Dermis microvascular lymphatic vessel endothelial cell (primary cell): ENCODE data around the gene MYLK4. TPM values are rescaled to one million over a fixed set of nuclear protein-coding genes. Genes with fewer than 3 reads are reported as not detected.

Experiments used
- DNase-seq, 2 donors: peaks; one replicate each; pipeline versions ENCODE4 v3.0.0 to v3.0.0-alpha.2; 2010; ENCODE audit warnings: low read depth in 2 of 2
- total RNA-seq: library from RNA; depleted of rRNA; stranded (reverse); fragments of >200 nt; gene quantifications from 2 replicates; pipeline ENCODE4 v1.2.1, GENCODE V29; 2014

Gene MYLK4
- total RNA-seq, 1 donor from 2014 or later: 0.39 TPM

DNA sequence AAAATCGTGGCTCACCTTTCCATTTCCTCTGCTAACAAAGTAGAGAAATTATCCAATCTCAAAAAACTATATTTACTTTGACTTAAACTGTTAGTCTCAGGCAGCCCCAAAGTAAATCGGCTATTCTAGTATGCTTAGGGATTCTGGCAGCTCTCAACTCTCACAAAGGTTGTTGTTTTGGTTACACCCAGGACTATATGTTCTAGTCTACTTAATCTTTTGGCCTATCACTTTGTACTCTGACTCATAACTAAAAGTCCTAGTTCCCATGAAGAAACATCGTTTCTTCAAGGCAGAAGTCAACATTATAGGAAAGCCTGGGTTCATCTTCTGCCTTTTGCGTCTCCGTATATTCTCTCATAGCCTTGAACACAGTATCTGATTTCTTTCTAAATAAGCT lies 42.3 kb downstream of the MYLK4 start:
- no peak for DNase-seq

DNA sequence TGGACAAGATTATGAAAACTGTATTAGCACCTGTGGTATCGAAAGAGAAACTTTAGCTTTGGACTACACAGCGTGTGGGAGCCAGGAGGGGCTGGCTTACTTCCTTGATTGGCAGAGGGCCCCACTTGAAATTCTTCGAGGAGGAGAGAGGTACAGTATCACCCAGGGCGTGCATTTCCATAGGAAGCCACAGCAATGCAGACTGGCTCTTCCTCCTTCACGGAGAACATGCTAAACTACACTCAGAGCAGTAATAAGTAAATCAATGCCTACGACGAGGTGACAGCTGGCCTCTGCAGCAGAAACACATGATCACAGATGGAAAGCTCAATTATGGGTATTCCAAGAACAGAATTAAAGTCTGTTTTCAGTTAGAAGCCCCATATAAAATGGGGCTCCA lies 44.2 kb downstream of the MYLK4 start:
- DNase-seq: no peak

DNA sequence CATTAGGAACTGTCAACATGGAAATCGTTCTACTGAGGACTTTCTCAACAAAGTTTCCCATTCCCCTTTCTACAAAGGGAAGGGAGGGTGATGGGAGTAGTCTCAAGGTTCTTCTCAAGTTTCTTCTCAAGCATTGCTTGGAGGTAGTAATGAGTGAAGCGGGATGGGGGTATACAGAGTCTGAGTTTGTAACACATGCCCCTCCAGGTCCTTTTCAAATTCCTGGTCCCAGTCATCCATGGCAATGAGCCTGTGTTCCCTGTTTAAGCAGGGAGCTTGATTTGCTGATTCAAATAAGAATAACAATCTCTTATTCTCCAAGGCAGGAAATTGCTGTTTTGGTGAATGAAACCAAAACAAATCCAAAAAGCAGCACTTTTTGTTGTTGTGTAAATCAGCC lies 45.5 kb downstream of the MYLK4 start:
- no peak for DNase-seq

DNA sequence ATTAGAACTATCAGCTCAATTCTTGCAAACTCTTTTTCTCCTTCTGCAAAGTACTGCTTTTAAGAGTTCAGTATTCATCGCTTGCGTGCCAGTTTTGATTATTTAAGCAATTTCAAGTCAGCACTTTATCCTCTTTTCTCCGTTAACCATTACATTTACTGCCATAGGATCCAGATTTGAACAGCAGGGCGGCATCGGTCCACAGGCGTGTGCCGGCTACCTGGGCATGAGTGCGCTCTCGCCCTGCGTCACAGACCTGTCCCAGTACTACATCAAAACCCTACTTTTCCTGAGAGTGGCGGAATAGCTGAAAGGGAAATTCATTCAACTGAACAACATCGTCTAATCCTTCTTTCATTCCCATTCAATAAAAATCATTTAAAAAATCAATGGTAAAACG lies 53.4 kb downstream of the MYLK4 start:
- DNase-seq: no peak

DNA sequence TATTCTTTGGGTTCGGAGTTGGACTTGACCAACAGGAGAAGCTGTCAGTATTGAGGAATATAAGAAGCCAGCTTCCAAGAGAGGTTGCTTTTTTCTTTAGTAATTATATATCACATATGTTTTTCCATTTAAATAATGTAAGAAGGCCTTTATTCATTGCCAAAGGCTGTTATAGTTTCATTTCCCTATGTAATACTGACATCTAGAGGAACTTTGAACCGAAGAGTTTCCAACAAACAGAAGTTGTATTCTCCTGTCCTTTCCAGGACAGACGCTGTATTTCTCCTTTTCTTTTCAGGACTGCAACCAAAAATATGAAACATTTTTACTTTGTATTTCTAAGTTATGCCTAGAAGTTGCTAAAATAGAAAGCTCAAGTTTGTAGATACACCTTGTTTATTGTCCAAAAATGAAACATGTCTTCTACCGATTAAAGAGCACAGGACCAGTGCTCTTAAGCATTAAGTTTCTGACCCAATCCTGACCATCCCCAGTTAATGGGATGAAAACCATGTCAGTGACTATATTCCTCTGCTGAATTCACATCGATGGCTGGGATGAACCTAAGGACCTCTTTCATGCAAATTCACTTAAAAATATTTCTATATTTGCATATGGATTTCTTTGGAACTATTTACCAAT lies 55.1 kb downstream of the MYLK4 start:
- peak; percentile 17 to 47 for DNase-seq

DNA sequence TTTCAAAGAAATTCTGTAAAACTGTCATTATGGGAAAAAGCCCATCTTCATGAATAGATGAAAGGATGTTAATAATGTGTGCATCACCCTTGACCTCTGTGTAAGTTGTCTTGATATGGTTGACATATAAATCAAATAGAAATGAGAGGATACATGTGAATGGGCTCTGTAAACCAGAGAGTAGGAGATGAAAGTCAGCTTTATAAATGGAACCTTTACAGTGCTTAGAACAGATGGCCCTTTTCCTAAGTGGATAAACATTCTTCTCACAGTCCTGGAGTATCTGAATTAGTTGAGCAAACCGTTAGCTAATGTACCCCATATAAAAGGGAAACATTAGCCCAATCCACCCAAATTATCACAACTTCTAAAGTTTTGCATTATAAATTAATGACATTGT lies 57.5 kb downstream of the MYLK4 start:
- DNase-seq: no peak

DNA sequence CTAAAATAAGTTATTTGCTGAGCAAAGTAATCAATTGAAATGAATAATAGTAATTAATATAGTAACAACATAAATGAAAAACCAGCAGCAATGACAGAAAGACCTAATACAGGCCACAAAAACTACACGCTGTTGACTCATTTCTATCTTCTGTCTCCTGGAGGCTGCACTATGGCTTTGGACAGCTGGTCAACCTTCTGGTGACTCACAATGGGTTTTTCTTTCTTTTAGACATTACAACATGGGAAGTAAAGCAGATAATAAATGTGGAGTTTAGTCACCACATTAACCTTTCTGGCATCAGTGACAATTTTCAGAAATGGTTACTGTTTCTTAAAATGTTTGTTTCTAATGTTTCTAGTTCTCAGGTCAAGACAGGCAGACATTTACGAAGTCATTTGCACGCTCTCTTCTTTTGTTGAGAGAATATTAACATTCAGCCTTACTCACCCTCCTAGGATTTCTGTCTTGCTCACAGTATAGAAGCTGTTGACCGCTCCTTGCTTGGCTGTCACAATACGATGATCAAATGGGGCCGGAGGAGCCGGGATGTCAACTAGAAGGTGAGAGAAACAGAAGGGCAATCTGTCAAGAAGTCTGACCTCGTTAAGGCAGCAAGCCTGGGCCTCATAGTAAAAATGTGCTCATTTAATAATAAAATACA lies 62.2 kb downstream of the MYLK4 start:
- peak in 1 of 2 donors; percentile 39 for DNase-seq

DNA sequence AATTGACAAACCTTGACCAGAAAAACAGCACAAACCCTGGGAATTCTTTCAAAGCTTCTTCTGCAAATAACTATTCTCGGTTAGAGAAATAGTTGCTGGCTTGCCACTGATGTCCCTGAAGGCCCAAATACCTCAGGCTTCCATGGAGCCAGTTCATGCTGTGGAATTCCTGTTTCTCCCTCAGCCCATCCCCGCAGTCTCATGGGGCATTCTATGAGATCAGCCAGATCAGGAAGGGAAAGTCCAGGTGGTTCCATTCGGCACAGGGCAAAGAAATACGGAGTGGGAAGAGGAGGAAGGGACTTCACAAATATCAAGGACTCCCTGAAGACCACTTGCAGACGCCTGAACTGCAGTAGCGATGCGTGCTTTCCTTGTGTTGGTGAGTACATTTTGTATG lies 63.3 kb downstream of the MYLK4 start:
- no peak for DNase-seq

DNA sequence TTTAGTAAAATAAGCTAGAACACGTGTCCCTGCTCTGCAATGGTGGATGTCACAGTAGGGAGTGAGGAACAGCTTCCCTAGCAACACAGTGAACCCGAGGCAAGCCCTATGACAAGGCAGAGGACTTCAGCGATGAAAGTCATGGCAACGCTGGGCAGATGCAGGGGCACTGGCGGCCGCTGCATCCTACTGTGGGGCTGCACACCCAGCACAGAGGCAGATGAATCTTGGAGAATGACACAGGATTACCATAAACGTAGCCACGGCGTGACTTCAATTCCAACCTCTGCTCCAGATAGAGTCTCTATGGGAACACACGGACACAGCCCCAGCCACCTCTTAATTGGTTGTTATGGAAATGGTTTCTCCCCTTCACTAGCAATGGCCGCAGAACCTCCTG lies 64.2 kb downstream of the MYLK4 start:
- no peak for DNase-seq

DNA sequence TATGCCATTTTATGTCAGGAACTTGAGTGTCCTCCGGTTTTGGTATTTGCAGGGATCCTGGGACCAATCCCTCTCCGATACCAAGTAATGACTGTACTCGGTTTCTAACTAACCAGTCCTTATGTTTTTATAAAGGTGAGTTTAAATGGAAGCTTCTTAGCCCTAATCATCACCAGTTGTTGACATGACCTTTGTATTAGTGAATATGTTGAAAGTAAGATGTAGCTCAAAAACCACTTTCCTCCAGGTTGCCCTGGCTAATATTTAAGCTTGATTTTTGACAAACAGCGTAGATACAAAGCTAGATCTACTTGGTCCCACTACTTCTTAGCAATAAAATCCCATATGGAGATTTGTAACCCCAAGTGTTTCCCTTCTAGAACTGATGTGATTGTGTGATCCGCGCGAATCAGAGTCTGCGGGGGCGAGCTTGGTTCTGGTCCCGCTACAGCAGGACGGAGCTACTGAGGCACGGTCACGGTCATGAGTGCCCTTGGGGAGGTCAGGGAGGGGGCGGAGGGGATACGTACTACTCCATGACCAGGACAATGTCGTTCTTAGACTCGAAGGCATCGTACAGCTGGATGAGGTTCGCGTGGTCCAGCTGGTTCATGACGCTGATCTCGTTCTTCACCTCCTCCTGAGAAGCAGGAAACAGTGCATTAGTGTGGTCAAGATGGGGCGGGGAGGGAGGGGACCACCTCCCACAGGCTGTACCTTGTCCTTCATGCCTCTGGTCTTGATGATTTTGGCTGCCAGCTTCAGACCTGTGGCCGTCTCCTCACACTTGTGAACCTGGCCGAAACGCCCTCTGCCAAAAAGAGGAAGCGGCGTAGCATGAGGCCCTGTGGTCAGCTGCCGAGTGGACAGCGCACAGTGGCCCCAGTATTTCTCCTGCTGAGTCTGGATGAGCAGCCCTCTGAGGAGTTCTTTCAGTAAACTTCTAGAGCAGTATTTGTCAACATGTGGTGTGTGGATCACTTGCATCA lies 65.7 kb downstream of the MYLK4 start:
- DNase-seq: no peak

DNA sequence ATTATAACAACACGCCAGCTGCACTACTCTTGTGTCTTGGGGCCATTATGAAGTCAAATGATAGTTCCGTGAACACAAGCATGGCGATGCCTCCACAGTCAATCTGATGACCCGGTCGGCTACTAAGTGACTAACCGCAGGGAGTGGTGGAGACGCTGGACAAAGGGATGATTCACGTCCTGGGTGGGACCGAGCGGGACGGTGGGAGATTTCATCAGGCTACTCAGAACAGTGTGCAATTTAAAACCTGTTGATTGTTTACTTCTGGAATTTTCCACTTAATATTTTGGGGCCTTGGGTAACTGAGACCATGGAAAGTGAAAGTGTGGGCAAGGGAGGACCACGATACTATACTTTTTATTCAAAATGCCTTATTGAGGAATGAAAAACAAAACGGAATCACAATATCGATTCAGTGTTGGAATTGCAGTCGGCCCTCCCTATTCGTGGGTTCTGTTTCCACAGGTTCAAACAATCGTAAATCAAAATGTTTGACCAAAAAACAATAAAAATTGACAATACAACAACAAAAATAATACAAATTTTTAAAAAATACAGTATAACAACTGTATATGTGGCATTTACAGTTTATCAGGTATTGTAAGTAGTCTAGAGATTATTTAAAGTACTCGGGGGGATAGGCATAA lies 66.5 kb downstream of the MYLK4 start:
- peak in 1 of 2 donors; percentile 36 for DNase-seq

DNA sequence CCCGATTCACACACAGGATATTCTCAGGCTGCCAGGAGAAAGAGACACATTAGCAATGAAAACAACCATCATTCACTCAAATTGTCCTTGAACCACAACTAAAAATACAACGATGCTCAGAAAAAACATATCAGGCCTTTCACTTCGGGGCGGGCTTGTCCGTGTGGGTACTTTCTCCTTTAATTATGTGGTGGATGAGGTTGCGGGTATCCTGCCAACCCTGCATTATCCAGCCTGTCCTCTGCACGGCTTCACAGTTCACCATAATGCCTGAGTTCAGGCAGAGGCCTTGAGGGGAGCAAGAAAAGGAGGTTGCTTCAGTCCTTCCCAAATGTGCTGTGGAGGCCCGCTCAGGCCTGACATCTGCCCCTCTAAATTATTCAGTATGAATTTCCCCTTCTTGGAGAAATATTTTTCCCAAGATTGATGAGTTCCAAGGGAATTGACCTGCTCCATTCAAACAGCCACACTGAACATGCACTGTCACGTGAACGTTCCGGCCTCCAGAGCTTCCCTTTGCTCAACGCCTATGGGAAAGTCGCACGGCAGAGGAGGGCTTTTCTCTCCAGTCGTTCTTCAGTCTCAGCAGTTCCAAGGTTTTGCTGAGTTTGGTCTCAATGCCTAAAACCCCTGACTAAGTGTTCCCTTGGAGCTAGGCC lies 70.3 kb downstream of the MYLK4 start:
- no peak for DNase-seq

DNA sequence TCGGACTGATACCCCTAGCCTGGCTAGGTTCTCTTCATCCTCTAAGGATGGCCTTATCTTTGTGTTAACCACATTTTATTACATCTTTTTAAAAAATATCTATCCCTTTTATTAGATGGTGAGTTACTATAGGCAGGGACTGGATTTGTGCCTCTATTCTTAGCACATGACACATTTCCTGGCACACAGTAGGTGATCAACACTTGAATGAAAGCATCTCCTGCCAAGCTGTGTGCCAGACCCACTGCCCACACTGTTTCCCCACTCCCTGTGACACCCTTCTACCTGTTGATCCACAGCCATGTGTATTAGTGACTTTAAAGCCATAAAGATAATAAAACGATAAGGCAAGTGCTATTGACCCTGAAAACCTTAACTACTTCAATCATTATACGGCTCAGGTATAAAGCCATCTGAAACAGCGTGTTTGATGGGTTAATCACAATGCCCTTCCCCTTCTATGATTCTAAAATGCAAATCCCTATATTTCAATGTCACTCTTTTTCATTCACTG lies 73.6 kb downstream of the MYLK4 start:
- no peak for DNase-seq

DNA sequence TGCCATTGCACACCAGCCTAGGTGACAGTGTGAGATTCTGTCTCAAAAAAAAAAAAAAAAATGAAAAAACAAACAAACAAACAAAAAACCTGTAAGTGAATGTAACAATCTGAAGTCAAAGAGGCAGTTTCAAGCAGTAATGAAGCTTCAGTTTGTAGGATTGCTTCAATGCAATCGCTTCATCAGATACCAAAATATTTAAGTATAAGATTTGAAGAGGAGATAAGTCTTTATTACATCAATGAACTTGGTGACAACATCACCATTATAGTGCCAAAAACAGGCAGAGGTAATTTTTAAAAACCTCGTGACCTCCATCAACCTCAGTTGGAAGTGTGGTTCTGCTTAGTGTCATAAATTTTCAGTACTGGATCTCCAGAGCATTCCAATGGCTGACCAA lies 74.7 kb downstream of the MYLK4 start:
- no peak for DNase-seq

DNA sequence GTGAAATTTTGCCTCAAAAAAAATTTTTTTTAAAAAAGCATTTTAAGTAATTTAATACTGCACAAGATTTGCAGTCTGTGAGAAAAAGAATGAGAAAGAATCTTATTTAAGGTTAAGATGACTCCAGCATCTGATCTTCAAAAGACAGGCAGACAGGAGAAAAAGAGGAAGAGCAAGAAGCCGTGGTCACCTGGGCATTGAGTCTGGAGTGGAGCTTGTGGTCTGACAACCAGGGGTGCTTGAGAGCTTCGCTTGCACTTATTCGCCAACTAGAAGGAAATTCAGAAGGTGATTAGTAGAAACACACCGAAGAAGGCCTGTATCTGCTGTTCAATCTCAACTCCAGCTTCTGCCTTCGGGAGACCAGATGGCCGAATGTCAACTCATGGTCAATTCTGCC lies 75.9 kb downstream of the MYLK4 start:
- DNase-seq: no peak

DNA sequence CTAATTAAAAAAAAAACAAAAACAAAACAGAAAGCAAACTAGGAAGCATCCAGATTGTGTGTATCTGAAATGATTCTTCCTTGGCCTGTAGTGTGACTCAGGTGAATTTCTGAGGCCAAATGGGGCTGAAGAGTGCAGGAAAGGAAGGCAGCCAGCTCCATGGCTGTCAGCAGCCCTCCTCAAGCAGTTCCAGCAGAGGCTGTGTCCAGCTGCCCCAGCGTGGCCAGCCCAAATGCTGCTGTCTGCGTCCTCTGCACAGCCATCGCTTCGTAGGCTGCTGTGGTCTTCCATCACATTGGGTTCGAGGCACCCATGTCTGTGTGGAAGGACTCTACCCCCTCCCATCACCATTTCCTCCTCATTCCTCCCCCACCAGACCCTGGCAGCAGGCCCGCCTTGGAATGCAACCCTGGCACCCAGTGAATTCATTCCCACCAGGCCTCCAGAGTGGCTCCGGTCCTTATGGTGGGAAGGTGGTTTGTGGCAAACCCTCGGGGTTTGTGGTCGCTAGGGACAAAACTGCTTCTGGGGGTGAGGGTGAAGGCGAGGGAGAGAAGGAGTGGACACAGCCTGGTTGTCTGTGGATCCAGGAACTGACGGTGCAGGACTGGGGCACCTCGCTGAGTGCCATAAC lies 81.5 kb downstream of the MYLK4 start:
- DNase-seq: no peak

DNA sequence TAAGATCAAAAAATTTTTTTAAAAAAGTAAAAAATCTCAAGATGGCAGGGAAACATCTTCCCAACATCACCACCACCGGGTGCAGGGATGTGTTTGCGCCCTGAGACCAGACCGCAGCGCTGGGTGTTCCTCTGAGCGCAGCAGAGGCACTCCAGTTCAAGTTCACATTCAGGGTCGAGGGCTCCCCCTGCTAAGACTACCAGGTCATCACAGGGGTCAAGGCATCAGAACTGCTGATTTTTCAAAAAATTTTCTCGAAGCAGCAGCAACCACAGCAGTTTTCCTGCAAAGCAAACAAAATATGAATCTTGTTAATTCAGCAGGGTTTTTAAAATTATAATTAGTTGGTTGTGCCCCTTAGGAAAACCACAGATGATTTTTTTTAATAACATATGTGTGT lies 83.1 kb downstream of the MYLK4 start:
- DNase-seq: no peak

DNA sequence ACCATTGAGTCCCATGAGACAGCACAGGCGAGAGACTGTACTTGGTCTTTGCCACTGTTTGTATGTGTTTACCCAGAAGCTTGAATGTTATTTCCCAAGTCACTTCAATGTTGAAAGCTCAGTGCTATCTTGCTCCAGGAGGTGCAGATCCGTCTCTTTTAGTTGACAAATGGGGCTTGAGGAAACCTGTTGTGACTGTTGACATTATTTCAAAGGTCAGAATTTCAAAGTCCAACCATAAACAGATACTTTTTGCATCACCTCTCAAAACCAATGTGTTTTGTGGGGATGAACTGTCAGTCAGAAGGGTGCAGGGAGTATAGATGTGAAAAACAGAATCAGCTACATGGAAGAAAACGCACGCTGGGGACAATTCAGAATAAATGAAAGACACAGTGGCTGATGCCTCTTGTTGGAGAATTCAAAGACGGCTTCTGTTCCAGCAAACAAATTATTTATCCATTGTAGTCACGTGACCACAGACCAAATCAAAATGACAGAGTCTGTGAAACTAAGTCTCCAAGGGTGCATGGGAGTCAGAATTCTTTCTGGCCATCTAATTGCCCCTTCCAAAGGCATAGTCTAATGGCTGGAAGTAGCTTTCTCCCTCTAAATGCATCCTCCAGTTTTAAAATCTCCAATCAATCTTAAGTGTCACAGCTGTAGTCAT lies 83.7 kb downstream of the MYLK4 start:
- no peak for DNase-seq

DNA sequence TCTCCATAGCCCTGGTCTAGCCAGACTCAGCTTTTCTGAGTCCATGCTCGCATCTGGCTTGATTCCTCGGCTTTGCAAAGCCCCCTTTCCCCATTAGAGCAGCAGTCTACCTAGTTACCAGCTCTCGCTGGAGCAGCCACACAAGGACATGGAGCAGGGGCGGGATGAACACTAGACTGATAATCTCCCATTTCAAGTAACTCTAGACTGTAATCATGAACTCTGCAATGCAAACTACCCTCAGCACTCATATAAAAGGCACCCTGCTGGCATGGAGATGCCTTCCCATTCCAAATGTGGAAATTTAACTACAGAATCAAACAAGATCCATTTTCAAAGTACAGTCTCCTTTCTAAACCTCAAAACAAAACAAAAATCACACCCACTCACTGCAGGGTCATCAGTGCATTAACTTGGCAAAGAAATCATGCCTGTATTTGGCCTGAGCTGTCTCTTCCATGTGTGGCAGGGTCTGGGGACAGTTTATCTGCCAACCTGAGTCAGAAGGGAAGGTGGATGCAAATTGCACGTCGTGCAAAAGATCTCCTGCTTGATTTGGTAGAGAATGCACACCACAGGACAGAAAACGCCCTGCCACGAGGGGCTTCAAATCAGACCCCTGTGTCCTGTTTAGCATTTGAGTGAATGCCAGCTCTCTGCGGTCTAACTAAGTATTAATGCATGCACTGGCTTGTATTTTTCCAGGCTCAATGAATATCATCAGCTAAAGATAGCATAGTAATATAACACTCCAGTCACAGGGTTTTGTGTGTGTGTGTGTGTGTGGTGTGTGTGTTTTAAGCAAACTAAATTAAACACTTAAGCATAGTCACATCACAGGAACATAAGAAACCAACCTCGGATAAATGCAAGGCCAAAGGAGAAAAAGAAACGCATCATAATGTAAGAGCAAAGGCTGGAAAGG lies 85.3 kb downstream of the MYLK4 start:
- no peak for DNase-seq
